ENCODE data around the gene CHRNA7.

CHRNA7 gene

GRCh38 chr15:32007355-32007960 lies 22.9 kb upstream of the CHRNA7 start:
- in situ Hi-C loops (cut with MboI; ENCODE audit: low pct_unique_long_range_greater_than_20kb, low sequenced_read_pairs, unreplicated experiment): no loop called here
- TF ChIP-seq, protein P1, sequence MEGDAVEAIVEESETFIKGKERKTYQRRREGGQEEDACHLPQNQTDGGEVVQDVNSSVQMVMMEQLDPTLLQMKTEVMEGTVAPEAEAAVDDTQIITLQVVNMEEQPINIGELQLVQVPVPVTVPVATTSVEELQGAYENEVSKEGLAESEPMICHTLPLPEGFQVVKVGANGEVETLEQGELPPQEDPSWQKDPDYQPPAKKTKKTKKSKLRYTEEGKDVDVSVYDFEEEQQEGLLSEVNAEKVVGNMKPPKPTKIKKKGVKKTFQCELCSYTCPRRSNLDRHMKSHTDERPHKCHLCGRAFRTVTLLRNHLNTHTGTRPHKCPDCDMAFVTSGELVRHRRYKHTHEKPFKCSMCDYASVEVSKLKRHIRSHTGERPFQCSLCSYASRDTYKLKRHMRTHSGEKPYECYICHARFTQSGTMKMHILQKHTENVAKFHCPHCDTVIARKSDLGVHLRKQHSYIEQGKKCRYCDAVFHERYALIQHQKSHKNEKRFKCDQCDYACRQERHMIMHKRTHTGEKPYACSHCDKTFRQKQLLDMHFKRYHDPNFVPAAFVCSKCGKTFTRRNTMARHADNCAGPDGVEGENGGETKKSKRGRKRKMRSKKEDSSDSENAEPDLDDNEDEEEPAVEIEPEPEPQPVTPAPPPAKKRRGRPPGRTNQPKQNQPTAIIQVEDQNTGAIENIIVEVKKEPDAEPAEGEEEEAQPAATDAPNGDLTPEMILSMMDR (IDR thresholded peaks at IDR 0.05; ENCODE audit: extremely low read depth, insufficient read depth, missing control alignments): no peak
- DNase-seq (ENCODE audit: low spot score): no peak

GRCh38 chr15:32014953-32015352 lies 15.4 kb upstream of the CHRNA7 start:
- TF ChIP-seq, protein P1 (IDR thresholded peaks at IDR 0.05; ENCODE audit: extremely low read depth, insufficient read depth, missing control alignments): no peak
- in situ Hi-C loops (cut with MboI; ENCODE audit: low pct_unique_long_range_greater_than_20kb, low sequenced_read_pairs, unreplicated experiment): no loop called here
- DNase-seq (ENCODE audit: low spot score): no peak

DNA sequence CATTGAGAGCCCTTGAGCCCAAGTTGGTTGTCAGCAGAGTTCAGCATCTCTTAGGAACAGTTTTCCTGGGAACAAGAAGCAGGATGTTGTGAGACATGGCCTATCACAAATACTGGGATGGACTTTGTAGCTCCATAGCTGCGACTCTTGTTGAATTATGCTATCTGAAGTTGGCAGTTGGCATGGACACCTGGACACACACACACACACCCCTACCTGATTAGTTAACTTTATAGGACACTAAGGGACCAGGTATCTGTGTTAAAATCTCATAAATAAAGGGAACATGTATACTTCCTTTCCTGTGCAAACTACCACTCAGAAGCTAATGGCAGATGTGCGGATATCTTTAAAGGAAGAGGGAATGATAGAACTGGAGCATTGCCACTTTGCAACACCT lies 10.2 kb upstream of the CHRNA7 start:
- in situ Hi-C loops (cut with MboI; ENCODE audit: low pct_unique_long_range_greater_than_20kb, low sequenced_read_pairs, unreplicated experiment): no loop called here
- DNase-seq (ENCODE audit: low spot score): no peak
- TF ChIP-seq, protein P1 (IDR thresholded peaks at IDR 0.05; ENCODE audit: extremely low read depth, insufficient read depth, missing control alignments): no peak

- no peak for DNase-seq (ENCODE audit: low spot score)
- in situ Hi-C loops (cut with MboI; ENCODE audit: low pct_unique_long_range_greater_than_20kb, low sequenced_read_pairs, unreplicated experiment): no loop called here
- TF ChIP-seq, protein P1 (IDR thresholded peaks at IDR 0.05; ENCODE audit: extremely low read depth, insufficient read depth, missing control alignments): no peak
Observed at GRCh38 chr15:32028921-32029320, 1.4 kb upstream of the CHRNA7 start.

DNA sequence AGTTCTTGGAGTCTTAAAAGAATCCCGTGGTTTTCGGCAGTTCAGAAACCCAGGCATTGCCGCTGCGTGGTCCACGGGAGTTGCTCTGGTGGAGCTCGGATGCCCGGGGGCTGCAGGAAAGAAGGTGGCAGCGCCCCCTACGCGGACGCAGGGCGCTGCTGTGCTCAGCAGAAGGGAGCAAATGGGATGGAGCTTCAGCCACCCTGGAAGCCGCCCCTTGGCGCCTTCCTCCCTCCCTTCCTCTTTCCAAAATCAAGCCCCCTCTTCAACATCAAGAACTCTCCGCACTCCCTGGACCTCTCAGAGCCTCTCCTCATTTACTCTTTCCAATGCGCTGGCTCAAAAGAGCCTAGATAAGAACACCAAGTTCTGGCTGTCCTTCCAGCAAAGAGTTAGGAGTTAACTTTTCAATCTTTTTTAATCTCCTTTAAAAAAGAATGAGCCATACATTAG lies 880 bp upstream of the CHRNA7 start:
- in situ Hi-C loops (cut with MboI; ENCODE audit: low pct_unique_long_range_greater_than_20kb, low sequenced_read_pairs, unreplicated experiment): no loop called here
- TF ChIP-seq, protein P1 (IDR thresholded peaks at IDR 0.05; ENCODE audit: extremely low read depth, insufficient read depth, missing control alignments): peak; percentile 21
- no peak for DNase-seq (ENCODE audit: low spot score)

- DNase-seq (ENCODE audit: low spot score): no peak
- in situ Hi-C loops (cut with MboI; ENCODE audit: low pct_unique_long_range_greater_than_20kb, low sequenced_read_pairs, unreplicated experiment): no loop called here
- TF ChIP-seq, protein P1 (IDR thresholded peaks at IDR 0.05; ENCODE audit: extremely low read depth, insufficient read depth, missing control alignments): no peak
Observed at GRCh38 chr15:32030795-32031194, 480 bp downstream of the CHRNA7 start.
